IPS-11a (cell line): ENCODE data around the gene FBLN1.
"Not testable (repeated sequence)": the region's sequence is repeated elsewhere in the genome, so short reads cannot be mapped to it uniquely, and the experiment has no call there.

Source experiments
- H3K4me3 ChIP-seq: one replicate; pipeline ENCODE4 v1.5.1; 2013; ENCODE audit warnings: low read depth, low read length, control low read depth

FBLN1 gene

GRCh38 chr22:45526768-45527360, 24.2 kb downstream of the FBLN1 start:
- H3K4me3 ChIP-seq: no peak overlapping the region

DNA sequence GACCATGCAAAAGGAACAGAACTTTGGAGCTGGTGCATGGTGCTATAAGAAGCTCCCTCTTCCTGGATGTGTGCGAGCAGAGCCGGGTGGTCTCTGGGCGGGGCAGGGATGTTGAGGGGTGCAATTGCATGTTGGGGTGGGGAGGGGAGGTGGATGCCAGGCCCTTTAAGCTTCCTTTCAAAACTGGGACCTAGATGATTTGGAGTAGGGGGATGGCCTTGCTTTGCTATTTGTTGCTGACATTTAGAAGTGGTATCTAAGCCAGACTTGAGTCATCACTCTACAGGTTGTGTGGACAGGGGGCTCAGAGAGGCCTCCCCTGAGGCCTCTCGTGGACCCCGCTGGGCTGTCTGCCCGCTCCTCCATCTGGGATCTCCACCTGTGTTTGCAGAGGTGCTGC, 24.8 kb downstream of the FBLN1 start:
- H3K4me3 ChIP-seq: no peak overlapping the region

DNA sequence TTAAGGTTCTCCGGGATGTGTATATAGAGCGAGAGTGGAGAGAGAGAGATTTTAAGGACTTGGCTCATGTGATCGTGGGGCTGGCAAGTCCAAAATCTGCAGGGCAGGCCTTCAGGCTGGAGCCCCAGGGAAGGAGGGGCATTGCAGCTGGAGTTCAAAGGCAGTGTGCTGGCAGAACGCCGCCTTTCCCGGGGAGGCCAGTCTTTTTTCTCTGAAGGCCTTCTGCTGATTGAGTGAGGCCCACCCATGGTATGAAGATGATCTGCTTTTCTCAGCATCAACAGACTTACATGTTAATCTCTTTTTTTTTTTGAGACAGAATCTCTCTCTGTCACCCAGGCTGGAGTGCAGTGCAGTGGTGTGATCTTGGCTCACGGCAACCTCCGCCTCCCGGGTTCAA, 25.4 kb downstream of the FBLN1 start:
- no peak overlapping the region for H3K4me3 ChIP-seq

GRCh38 chr22:45529105-45529504, 26.4 kb downstream of the FBLN1 start:
- no peak overlapping the region for H3K4me3 ChIP-seq

DNA sequence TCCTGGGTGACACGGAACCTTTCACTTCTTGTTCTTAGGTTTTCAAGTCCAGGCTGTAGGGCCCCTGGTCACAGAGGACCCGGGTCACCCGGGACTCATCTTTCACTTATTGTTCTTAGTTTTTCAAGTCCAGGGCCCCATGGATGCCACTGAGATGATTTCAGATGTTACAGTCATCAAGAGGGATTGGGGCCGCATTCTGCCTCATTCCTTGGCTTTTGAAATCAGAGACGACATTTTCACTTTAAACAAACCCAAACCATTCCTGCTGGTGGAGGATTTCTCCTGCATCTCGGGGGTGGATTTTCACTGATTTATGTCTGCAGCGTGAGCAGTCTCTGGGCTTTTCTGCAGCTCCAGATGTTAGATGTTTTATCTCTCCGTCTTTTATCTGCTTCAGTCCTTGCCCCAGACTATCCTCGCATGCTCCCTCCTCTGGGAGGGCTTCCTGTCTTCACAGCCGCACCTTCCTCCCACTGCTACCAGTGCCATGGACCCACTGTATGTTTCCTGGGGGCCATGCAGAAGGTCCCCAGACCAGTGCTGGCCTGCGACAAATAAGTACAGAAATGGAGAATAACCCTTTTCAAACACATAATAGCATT, 27.4 kb downstream of the FBLN1 start:
- no peak overlapping the region for H3K4me3 ChIP-seq

- H3K4me3 ChIP-seq: no peak overlapping the region
Observed at GRCh38 chr22:45531441-45532234, 29.0 kb downstream of the FBLN1 start.

DNA sequence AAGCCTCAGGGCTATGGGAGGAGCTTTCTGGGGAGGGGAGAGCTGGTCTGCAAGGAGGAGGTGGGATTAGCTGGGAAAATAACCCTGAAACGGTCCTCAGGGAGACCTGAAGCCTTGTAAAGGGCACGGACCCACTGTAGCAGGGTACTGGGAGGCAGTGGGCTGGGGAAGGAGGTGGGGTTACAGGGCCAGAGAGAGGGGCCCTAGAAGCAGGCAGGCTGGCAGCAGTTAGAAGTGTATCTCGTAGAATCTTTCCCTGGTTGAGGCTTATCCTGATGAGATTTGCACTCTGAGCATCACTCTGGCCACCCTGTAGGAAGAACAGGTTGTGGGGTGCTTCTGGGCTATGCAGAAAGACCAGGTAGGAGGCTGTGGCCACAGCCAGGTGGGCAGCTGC, 29.6 kb downstream of the FBLN1 start:
- H3K4me3 ChIP-seq: no peak overlapping the region

DNA sequence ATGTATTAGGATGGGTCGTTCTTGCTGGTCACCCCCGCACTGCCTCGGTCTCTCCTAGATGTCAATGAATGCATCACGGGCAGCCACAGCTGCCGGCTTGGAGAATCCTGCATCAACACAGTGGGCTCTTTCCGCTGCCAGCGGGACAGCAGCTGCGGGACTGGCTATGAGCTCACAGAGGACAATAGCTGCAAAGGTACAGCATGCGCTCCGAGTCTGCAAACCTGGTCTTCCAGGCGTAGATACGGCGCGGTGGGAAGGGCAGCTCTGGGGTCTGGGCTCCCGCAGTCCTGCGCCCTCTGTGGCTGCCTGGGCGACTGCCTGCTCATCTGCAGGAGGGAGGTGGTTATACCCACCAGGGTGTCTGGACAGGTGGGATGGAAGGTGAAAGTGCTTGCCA, 31.0 kb downstream of the FBLN1 start:
- H3K4me3 ChIP-seq: no peak overlapping the region

GRCh38 chr22:45534339-45535192, 31.9 kb downstream of the FBLN1 start:
- H3K4me3 ChIP-seq: no peak overlapping the region

GRCh38 chr22:45535290-45535689, 32.6 kb downstream of the FBLN1 start:
- H3K4me3 ChIP-seq: no peak overlapping the region

GRCh38 chr22:45535835-45536234, 33.2 kb downstream of the FBLN1 start:
- not testable (repeated sequence) for H3K4me3 ChIP-seq

DNA sequence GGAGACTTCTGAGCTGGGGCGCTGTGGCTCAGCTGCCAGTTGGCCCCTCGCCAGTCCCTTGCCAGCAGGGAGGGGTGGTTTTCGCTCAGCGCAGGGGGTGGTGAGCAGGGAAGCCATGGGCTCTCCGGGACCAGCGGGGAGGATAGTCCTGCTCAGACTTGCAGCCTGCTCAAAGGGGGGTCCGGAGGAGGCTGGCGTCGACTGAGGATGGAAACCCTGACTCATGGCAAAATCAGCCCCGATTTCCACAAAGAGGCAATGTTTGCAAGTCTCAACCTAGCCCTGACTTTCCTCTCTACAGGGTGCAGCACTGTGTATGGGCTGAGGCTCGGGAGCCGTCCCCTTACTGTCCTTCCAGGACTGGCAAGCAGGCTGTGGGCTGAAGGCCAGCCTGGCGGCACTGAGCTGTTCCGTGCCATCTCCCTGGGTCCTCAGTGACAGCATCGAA, 35.1 kb downstream of the FBLN1 start:
- no peak overlapping the region for H3K4me3 ChIP-seq

GRCh38 chr22:45538281-45538680, 35.6 kb downstream of the FBLN1 start:
- no peak overlapping the region for H3K4me3 ChIP-seq

DNA sequence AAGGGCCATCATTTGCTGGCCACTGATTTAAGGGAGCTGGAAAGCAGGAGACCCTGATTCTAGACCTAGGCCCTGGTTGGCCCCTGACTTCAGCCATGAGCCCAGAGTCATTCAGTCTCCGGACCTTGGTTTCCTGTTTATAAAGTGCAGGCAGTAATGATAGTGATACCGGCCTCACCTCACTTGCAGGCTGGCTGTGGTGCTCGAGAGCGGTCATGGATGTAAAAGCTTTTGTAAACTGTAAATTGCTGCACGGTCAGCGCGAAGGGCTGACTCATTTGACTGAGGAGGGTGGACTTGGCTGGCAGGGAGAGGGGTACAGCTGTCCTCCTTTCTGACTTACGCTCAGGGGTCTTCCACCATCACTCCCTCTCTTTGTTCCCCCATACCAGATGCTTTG, 37.4 kb downstream of the FBLN1 start:
- H3K4me3 ChIP-seq: no peak overlapping the region

GRCh38 chr22:45541382-45541979, 38.8 kb downstream of the FBLN1 start:
- H3K4me3 ChIP-seq: no peak overlapping the region

DNA sequence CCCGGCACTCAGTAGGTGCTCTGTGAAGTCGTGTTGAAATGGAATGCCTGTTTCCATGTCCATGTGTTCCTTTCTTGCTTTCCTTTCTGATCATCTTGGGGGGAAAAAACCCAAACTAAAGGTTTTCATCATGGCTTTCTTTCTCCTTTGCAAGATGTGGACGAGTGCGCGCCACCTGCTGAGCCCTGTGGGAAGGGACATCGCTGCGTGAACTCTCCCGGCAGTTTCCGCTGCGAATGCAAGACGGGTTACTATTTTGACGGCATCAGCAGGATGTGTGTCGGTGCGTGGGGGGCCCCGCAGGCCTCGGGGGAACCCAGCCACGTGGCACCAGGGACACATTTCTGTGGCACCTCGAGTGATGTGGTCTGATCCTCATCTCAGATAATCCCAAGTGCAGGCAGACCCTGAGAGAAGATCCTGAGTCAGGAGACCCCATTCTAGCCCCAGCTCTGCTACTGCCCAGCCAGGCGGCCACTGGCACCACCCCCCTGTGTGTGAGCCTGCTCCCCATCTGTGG, 39.4 kb downstream of the FBLN1 start:
- no peak overlapping the region for H3K4me3 ChIP-seq

GRCh38 chr22:45542736-45543135, 40.1 kb downstream of the FBLN1 start:
- not testable (repeated sequence) for H3K4me3 ChIP-seq

DNA sequence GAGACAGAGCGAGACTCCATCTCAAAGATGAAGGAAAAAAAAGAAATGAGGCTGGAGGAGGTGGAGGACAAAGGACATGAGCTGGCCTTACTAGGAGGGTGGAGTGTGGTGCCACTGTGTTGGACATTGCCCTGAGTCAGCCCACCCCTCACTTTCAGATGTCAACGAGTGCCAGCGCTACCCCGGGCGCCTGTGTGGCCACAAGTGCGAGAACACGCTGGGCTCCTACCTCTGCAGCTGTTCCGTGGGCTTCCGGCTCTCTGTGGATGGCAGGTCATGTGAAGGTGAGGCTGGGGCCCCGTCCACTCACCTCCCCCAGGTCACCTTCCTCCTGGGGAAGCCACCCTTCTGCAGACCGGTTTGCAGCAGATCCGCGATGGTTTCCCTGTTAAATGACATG, 40.6 kb downstream of the FBLN1 start:
- no peak overlapping the region for H3K4me3 ChIP-seq

GRCh38 chr22:45544588-45545170, 42.0 kb downstream of the FBLN1 start:
- no peak overlapping the region for H3K4me3 ChIP-seq

- no peak overlapping the region for H3K4me3 ChIP-seq
Observed at GRCh38 chr22:45546333-45547015, 43.8 kb downstream of the FBLN1 start.
